D721Med (cell line): Measurements from ENCODE around the gene SMIM21.

Experiments used
- DNase-seq: peaks from one replicate; pipeline ENCODE4 v3.0.0; 2011; ENCODE audit warnings: low spot score; ENCODE audit not compliant: insufficient read length
- FAIRE-seq: peaks from 2 replicates; lab custom pipeline; 2011; peaks lifted over from hg19 to GRCh38; lab: Jason Lieb, UNC
- CTCF ChIP-seq: IDR thresholded peaks from 2 replicates; pipeline ENCODE4 v1.5.1; 2012; ENCODE audit warnings: mild to moderate bottlenecking, control low read depth; ENCODE audit not compliant: insufficient read depth; ENCODE audit errors: missing control alignments

SMIM21 gene

DNA sequence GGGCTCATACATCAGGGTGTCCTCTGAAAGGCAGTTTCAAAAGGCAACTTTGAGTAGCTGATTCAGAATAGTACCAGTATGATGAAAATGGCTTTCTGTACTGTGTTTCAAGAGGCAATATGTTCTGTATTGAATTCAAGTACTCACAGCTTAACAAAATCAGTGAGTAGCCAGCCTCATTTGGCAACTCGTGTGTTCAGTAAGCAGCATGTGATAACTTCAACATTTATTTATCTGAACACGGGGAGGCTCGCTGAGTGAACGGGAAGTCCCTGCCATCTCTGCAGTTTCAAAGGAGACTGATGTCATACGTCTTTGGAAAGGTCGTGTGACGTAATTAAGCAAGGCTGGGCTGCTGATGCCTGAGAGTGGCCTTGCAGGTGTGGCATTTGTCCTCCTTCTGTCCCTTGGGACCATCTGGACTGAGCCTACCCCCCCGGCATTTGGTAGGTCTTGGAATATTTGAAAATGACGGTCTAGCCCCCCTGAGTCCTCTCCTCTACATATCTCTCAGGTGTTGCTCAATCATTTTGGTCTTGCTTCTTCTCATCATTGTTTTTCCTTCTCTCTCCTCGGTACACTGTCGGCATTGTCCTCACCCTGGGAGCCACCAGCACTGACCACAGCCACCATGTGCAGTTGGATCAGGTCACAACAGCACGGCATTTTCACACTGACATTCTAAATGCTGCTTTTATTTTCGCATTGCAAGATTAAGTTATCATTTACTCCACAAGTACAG is 62.8 kb downstream of the SMIM21 start:
- no peak for TF ChIP-seq CTCF
- FAIRE-seq (peak; percentile 91), DNase-seq (no peak)

DNA sequence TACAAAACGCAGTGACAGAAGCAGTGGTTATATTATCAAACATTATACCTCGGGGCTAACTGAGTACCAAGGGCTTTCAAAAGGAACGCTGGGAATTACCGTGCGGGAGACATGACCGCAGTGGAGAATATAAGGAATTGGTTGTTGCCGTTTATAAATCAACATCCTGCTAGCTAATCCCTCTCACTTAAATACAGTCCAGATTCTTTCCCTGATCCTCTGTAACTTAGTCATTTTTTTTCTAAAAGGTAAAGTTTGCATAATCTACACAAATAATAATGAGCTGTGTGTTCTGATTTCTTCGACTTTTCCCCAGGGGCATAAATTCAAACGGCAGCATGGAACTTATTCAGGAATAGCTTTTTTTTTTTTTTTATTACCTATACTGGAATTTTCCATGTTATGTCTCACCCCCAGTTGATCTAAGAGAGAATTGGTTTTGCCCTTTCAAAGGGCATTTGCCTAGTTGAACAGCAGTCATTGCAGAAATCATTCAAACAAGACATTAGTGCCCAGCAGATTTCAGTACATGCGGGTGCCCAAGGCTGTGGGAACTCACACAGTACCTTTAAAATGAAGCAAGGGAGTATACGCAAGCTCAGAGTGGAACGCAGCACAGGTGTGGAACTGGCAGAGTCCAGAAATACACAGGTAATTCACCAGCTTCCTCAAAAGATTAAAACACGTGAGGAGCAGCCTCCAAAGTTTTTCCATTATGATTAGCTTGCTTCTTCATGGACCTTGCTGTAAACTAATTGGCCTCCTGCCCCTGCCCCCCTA is 63.9 kb downstream of the SMIM21 start:
- FAIRE-seq (no peak), DNase-seq (no peak)
- TF ChIP-seq CTCF = no peak

GRCh38 chr18:75362435-75362834 is 65.1 kb downstream of the SMIM21 start:
- no peak for DNase-seq
- TF ChIP-seq CTCF = no peak
- no peak for FAIRE-seq

DNA sequence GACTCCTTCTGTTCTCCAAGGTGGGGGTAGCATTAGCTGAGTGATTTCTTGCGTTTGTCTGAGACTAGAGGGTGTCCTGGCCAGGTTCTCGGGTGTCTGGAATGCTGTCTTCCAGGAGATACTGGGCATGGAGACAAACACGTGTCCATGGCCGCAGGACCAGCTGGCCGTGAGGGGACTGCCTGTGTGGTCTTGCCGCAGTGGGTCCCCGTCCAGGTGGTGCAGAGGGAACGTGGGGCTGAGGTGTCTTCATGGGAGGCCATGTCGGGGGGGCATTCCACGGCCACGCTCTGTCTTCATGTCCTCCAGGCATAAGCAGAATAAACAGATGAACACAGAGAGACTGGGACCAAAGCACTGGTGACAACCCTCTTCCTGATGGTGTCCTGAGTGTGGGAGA is 66.6 kb downstream of the SMIM21 start:
- DNase-seq = no peak
- no peak for FAIRE-seq
- TF ChIP-seq CTCF = no peak

- no peak for FAIRE-seq
- no peak for TF ChIP-seq CTCF
- DNase-seq = no peak
These were observed 67.3 kb downstream of the SMIM21 start for GRCh38 chr18:75360215-75360614.
